SU-DHL-6 (cell line): ENCODE measurements around the gene GRIA3.

Experiments used
- EZH2phosphoT487 ChIP-seq: fragments of 200-600 bp; sonication (generic), shearing (Covaris generic); conservative IDR thresholded peaks from 2 replicates; pipeline ENCODE4 v1.6.1; 2018; ENCODE audit warnings: mild to moderate bottlenecking, antibody characterized with exemption, low read length, moderate library complexity, mixed read lengths
- TF ChIP-seq, protein P1 (sequence below): fragments of 200-600 bp; sonication (generic); IDR thresholded peaks from one replicate; pipeline ENCODE4 v1.5.1; 2017; ENCODE audit warnings: antibody characterized with exemption, mild to moderate bottlenecking, low read length, moderate library complexity; ENCODE audit not compliant: insufficient read depth, poor library complexity, severe bottlenecking

DNA sequence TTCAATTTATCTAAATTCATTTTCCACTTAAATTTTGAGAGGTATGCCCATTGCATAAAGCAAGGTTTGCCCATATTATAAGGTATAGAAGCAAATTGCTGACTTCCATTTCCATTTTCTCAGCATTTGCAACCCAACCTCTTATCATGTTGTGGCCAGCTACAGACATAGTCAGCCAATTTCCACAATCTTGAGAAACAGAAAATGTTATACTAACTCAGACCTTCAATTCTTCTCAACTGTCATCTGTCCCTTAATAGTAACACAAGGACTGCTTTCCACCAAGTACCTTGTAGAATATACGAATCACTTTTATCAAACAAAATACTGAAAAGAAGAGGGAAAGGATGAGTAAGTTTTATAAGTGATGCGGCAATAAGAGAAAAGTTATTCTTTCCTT, 11.2 kb upstream of the GRIA3 start:
- TF ChIP-seq, protein P1, sequence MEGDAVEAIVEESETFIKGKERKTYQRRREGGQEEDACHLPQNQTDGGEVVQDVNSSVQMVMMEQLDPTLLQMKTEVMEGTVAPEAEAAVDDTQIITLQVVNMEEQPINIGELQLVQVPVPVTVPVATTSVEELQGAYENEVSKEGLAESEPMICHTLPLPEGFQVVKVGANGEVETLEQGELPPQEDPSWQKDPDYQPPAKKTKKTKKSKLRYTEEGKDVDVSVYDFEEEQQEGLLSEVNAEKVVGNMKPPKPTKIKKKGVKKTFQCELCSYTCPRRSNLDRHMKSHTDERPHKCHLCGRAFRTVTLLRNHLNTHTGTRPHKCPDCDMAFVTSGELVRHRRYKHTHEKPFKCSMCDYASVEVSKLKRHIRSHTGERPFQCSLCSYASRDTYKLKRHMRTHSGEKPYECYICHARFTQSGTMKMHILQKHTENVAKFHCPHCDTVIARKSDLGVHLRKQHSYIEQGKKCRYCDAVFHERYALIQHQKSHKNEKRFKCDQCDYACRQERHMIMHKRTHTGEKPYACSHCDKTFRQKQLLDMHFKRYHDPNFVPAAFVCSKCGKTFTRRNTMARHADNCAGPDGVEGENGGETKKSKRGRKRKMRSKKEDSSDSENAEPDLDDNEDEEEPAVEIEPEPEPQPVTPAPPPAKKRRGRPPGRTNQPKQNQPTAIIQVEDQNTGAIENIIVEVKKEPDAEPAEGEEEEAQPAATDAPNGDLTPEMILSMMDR: no peak
- no peak for TF ChIP-seq EZH2phosphoT487
